Measurements from ENCODE around the gene PLEKHM2. TPM values are rescaled to one million over a fixed set of nuclear protein-coding genes. Genes with fewer than 3 reads are reported as not detected.

PLEKHM2 gene
- total RNA-seq, 4 donors from 2014 or later, result 41.9 to 74.5 (median 55.7) TPM

GRCh38 chr1:15693371-15693770 lies 9.3 kb downstream of the PLEKHM2 start:
- TF ChIP-seq CTCF (IDR thresholded peaks at IDR 0.05; ENCODE audit: low read depth), result no peak

- no peak for TF ChIP-seq CTCF (IDR thresholded peaks at IDR 0.05; ENCODE audit: low read depth)
Observed at GRCh38 chr1:15696956-15697521, 12.9 kb downstream of the PLEKHM2 start.

- no peak for TF ChIP-seq CTCF (IDR thresholded peaks at IDR 0.05; ENCODE audit: low read depth)
Observed at GRCh38 chr1:15698201-15698600, 14.1 kb downstream of the PLEKHM2 start.

GRCh38 chr1:15700508-15700907 lies 16.4 kb downstream of the PLEKHM2 start:
- TF ChIP-seq CTCF (IDR thresholded peaks at IDR 0.05; ENCODE audit: low read depth), result no peak

- TF ChIP-seq CTCF (IDR thresholded peaks at IDR 0.05; ENCODE audit: low read depth), result no peak
Observed at GRCh38 chr1:15701784-15702183, 17.7 kb downstream of the PLEKHM2 start.

GRCh38 chr1:15702722-15703550 lies 18.8 kb downstream of the PLEKHM2 start:
- no peak for TF ChIP-seq CTCF (IDR thresholded peaks at IDR 0.05; ENCODE audit: low read depth)

GRCh38 chr1:15703562-15703961 lies 19.4 kb downstream of the PLEKHM2 start:
- no peak for TF ChIP-seq CTCF (IDR thresholded peaks at IDR 0.05; ENCODE audit: low read depth)

All from subcutaneous adipose tissue (tissue), 4 donors.